Measurements from ENCODE around the gene CMC2. TPM values are rescaled to one million over a fixed set of nuclear protein-coding genes. Genes with fewer than 3 reads are reported as not detected.

The CMC2 gene
- total and polyA plus RNA-seq, 9 of the 15 experiments (the other 6 are each of a cell fraction or from before 2014, with no cell fraction given): 122 to 501 (median 172) TPM

- intact Hi-C loops (cut with micrococcal nuclease): no loop called here
- no peak overlapping the region for H2AFZ ChIP-seq (ENCODE audit: low read depth, low read length)
- FAIRE-seq (no peak), ATAC-seq (no peak), DNase-seq (ENCODE audit: extremely low read depth in 1 of 4, low spot score in 3 of 4) (no peak)
- no peak overlapping the region for H3K4me3 ChIP-seq
- H3K9me1 ChIP-seq (ENCODE audit: control insufficient read depth, insufficient read depth, low read length): no peaks in the 10 kb centered on the region
- ChIA-PET CTCF (ENCODE audit: low intra/inter-chr PET ratio) (no interaction called here), POLR2A (interaction anchor here (1.0 kb wide), 1 partner anchor 12 kb away, joined by 3 read pairs; no protein-coding TSS in a partner anchor)
- H3K36me3 ChIP-seq (ENCODE audit: control insufficient read depth, insufficient read depth, low read length): peaks cover 34% of the 10 kb centered on the region; the same call in 2 of the 3 replicates
- no peak overlapping the region for H3K4me2 ChIP-seq (ENCODE audit: insufficient read depth, low read length)
- TF ChIP-seq HNRNPUL1 (IDR thresholded peaks at IDR 0.05; ENCODE audit: low read length): no peak
- TF ChIP-seq, protein P1, sequence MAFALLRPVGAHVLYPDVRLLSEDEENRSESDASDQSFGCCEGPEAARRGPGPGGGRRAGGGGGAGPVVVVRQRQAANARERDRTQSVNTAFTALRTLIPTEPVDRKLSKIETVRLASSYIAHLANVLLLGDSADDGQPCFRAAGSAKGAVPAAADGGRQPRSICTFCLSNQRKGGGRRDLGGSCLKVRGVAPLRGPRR (CRISPR knock-in tag; IDR thresholded peaks at IDR 0.05): no peak
- TF ChIP-seq, protein P2, sequence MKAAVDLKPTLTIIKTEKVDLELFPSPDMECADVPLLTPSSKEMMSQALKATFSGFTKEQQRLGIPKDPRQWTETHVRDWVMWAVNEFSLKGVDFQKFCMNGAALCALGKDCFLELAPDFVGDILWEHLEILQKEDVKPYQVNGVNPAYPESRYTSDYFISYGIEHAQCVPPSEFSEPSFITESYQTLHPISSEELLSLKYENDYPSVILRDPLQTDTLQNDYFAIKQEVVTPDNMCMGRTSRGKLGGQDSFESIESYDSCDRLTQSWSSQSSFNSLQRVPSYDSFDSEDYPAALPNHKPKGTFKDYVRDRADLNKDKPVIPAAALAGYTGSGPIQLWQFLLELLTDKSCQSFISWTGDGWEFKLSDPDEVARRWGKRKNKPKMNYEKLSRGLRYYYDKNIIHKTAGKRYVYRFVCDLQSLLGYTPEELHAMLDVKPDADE (conservative IDR thresholded peaks at IDR 0.05; ENCODE audit: control insufficient read depth, low read depth, low read length): no peak
- no peak for TF ChIP-seq SREBF2 (CRISPR knock-in tag; IDR thresholded peaks at IDR 0.05)
- no peak for TF ChIP-seq PTBP1 (IDR thresholded peaks at IDR 0.05; ENCODE audit: low read depth, low read length)
- no peak for TF ChIP-seq THAP12 (CRISPR knock-in tag; IDR thresholded peaks at IDR 0.05)
- no peaks in the 10 kb centered on the region for H3K4me1 ChIP-seq (replicated peaks in 1 of 2; ENCODE audit: control insufficient read depth in 2 of 2, insufficient read depth in 2 of 2, low read length in 2 of 2)
- no peaks in the 10 kb centered on the region for H3K9me3 ChIP-seq (replicated peaks; ENCODE audit: control insufficient read depth, insufficient read depth, low read depth, low read length)
- BruUV-seq (replicated peaks): no TSS peak
- peaks cover 56% of the 10 kb centered on the region for H3K79me2 ChIP-seq (ENCODE audit: control insufficient read depth, insufficient read depth, low read length)
- in situ Hi-C loops (cut with MboI): no loop called here
- H4K20me1 ChIP-seq (replicated peaks; ENCODE audit: control insufficient read depth, insufficient read depth, low read length): peaks cover 11% of the 10 kb centered on the region; the same call in 1 of the 2 replicates
- 90% methylated on average over 6 of the region's 6 CpGs for WGBS (ENCODE audit: insufficient coverage, low coverage, missing lambda C conversion rate)
- no peak overlapping the region for H3K27ac ChIP-seq (ENCODE audit: extremely low read depth, low read depth, low read length)
- H3K27me3 ChIP-seq (ENCODE audit: control insufficient read depth in 2 of 2, insufficient read depth in 2 of 2, low read length in 2 of 2): no peaks in the 10 kb centered on the region
- no peak overlapping the region for H3K9ac ChIP-seq (ENCODE audit: insufficient read depth in 1 of 2, low read depth in 2 of 2, low read length in 2 of 2)
Observed at GRCh38 chr16:80984124-80984892, 22.4 kb downstream of the CMC2 start.
